Glomerular visceral epithelial cell (primary cell): ENCODE data around the gene BICRAL.
A peak's percentile ranks its signal among the peaks of the same experiment; 100 is the strongest.
"Not testable (repeated sequence)": the region's sequence is repeated elsewhere in the genome, so short reads cannot be mapped to it uniquely, and the experiment has no call there.

Experiments used
- DNase-seq: peaks from one replicate; pipeline ENCODE4 v3.0.0-alpha.2; 2016; ENCODE audit errors: extremely low spot score

The BICRAL gene

DNA sequence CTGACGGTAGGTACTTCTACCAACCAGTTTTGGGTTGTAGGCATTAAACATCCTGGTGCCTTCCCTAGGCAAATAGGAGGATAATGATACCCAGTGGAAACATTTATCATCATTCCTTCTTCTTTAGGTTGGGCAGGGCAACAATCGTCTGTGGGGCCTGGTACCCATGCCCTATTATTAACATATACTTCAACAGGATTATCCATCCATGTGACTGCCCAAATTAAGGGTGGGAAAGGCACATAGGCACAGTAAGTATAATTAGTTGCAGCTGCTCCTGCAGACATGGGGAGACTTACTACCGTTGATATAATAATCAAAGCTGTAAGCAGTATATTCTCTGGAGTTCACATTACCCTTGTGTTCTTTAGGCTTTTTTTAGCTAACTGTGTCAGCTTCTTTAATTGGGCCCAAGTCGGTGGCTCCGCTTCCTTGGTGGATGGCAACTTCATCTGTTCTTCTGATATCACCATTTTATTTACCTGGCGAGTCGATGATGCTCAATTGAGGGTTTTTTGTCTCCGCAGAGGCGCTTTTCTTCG, 114.4 kb downstream of the BICRAL start:
- DNase-seq, result no peak

DNA sequence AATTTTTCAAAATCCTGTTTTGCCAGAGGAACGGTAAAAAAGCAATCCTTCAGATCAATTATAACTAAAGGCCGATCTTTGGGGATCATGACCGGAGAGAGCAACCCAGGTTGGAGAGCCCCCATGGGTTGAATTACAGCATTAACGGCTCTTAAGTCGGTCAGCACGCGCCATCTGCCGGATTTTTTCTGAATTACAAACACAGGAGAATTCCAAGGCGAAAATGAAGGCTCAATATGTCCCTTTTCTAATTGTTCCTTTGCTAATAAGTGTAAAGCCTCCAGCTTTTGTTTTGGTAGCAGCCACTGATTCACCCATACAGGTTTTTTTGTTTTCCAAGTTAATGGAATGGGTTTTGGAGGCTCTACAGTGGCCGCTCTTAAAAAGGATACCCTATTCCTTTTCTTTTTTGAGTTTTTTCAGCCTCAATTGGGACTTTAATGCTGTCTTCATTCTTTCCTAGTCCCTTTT, 117.1 kb downstream of the BICRAL start:
- peak; percentile 79 for DNase-seq

DNA sequence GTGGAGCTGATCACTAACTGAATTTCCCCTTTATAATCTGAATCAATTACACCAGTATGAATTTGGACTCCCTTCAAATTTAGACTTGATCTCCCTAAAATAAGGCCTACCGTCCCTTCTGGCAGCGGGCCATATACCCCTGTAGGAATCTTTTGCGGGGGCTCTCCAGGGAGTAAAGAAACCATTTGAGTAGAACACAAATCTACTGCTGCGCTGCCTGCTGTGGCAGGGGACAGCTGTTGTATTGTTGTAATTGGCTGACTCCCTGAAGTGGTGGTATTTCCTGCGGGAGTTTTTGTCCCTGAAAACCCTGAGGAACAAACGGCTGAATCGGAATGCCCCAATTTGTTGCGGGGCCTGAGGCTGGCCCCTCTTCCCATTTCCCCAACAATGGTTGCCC, 118.0 kb downstream of the BICRAL start:
- DNase-seq, result no peak

DNA sequence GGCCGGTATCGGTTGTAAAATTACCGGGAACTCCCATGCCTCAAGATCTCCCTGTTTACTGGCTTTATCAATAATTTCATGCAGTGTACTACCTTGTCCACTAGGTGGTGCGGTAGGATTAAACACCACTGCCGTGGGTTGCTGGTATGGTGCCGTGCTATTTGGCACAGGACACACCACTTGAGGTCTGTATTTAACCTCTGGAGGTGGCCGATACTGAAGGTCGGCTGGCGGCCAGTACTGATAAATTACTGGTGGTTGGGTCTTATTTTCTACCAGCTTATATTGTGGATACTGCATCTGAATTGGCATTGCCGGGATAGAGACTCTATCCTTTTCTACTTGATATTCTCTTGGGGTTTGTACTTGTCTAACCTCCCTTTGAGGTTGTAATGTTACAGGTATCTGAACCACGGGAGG, 119.7 kb downstream of the BICRAL start:
- DNase-seq, result peak; percentile 88

DNA sequence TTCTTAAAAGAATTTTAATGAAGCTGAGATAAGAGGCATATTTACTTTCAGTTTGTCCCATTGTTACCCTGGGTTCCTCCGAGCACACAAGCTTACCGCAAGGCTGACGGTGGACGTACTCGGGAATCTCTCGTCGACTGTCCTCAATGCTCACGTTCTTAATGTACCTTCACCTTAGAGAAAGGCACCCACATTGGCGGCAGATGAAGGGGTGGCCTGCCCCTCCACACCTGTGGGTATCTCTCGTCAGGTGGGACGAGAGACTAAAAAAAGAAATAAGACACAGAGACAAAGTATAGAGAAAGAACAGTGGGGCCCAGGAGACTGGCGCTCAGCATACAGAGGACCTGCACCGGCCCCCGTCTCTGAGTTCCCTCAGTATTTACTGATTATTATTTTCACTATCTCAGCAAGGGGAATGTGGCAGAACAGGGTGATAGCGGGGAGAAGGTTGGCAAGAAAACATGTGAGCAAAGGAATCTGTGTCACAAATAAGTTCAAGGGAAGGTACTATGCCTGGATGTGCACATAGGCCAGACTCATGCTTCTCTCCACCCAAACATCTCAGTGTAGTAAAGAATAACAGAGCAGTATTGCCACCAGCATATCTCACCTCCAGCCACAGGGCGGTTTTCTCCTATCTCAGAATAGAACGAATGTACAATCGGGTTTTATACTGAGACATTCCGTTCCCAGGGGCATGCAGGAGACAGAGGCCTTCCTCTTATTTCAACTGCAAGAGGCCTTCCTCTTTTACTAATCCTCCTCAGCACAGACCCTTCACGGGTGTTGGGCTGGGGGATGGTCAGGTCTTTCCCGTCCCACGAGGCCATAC, 120.8 kb downstream of the BICRAL start:
- DNase-seq, result not testable (repeated sequence)

DNA sequence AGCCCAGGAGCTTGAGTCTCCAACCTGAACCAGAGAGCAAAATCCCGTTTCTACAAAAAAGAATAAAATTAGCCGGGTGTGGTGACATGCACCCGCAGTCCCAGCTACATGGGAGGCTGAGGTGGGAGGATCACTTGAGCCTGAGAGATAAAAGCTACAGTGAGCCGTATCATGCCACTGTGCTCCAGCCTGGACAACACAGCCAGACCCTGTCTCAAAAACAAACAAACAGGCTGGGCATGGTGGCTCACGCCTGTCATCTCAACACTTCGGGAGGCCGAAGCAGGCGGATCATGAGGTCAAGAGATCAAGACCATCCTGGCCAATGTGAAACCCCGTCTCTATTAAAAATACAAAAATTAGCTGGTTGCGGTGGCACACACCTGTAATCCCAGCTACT, 122.6 kb downstream of the BICRAL start:
- no peak for DNase-seq

DNA sequence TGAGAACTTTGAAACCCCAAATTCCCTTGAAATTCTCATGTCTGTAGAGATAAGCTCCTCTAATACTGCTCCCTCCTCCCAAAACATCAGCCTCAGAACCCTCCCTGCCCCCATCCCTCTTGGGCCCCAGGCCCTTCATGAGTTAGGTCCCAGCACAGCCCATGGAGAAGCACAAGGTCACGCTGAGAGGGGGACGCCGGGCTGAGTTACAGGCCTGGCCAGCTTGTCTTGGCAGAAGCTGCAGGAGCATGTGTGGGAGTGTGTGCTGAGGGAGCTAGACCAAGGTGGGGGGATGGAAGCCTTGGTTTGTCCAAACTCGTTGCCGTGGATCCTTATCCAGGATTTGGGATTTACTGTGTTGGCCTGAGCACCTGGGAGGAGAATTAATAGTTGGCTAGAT, 125.5 kb downstream of the BICRAL start:
- no peak for DNase-seq

DNA sequence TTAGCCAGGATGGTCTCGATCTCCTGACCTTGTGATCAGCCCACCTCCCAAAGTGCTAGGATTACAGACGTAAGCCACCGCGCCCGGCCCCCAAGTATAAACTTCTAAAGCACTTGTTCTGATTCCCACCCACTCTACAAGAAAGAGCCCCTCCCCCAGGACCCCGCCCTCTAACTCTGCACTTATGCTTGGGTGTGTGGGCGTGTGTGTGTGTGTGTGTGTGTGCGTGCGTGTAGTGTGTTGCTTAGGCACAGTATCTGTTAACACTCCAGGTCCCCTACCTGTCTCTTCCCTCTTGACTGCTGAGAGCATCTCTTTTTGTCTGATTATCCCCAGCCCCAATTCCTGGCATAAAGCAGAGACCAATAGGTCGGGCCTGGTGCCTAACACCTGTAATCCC, 128.0 kb downstream of the BICRAL start:
- DNase-seq, result no peak

DNA sequence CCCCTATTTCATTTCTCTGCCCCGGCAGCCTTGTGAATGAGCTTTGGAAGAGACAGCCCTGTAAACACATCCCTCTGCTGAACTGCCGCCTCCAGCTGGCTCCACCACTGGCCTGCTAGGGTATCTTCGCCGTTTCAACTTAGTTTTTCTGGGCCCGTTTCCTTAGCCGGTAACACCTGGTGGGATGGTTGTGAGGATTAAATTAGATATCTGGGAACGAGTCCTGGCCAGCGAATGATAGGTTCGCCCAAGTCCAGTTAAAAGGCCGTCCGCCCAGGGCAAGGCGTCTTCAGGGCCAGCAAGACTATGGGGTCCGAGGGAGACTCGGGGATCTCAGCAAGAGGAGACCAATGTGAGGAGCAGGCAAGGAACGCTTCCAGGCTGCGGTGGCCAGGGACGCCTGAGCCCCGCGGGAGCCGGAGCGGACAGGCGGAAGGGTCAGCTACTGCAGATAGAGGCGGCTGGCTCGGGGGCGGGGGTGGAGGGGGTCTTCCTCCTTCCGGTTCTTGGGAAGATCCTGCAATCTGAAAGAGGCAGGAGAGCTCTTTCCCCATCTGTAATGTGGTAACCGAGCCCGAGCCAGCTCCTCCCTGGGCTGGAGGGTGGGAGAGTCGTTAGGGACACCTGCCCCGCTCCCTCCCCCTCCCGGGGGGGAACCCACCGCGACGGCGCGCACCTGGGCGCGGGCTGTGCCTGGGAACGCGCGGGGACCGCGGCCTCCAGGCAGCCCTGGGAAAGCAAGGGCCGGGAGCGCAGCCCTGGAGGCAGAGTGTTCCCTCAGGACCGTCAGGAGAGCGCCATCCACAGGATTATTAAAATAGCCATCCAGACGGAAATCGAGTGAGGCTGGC, 129.5 kb downstream of the BICRAL start:
- no peak for DNase-seq

DNA sequence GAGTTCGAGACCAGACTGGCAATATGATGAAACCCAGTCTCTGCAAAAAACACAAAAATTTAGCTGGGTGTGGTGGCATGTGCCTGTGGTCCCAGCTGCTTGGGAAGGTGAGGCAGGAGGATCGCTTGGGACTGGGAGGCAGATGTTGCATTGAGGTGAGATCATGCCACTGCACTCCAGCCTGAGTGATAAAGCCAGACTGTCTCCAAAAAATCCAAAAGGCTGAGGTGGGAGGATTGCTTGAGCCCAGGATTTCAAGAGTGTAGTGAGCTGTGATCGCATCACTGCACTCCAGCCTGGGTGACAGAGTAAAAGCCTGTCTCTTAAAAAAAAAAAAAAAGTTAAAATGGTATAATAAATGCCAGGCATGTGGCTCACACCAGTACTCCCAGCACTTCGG, 132.7 kb downstream of the BICRAL start:
- peak; percentile 35 for DNase-seq

DNA sequence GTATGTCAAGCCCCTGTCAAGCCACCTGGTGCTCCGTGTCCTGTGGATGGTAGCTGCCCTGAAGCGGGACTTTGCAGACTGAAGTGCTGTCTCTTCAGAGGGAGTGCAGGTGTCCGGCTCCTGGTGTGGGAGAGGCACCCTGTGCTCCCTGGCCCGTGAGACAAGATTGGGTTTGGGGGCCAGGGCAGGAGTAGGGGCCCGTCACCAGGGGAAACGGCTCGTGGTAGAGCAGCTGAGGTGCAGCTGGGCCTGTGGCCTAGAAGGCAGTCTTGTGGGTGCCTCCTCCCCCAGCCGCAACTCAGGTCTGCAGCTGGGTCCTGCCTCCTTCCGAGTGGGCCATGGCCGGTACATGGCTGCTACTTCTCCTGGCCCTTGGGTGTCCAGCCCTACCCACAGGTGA, 133.9 kb downstream of the BICRAL start, which contains the start of gene PTCRA:
TSS of gene PTCRA (plus strand) at position 322 of the 400 bp plus-strand sequence. CDS start at position 339, 17 bp downstream.
- no peak for DNase-seq

DNA sequence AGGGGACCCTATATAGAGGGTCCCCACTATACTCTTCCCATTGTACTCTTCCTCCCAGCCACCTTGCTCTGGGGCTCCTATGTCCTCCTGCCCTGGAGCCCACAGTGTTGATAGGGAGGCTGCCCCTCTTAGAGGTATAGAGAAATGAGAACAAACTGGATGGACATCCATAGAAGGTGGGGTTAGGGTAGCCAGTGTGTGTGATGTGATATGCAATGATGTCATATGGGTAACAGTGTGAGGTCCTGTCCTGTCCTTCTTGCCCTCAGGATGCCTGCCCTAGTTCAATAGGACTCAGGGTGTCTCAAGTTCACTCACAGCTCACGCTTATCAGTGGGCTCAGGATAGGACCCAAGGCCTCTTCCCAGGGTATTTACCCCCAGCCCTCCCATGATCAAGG, 134.4 kb downstream of the BICRAL start:
- no peak for DNase-seq
